ELF-1 (cell line): ENCODE results near the gene ACTR3C.
A peak's percentile ranks its signal among the peaks of the same experiment; 100 is the strongest.

Experiments
- DNase-seq: peaks from one replicate; pipeline ENCODE4 v3.0.0-alpha.2; 2016; ENCODE audit warnings: low read depth, low spot score

The ACTR3C gene

GRCh38 chr7:150322833-150323681 is at the start of gene ACTR3C, which contains the start of gene LRRC61:
Gene ACTR3C, minus strand, starts transcription at chr7:150323545. Its CDS starts 28,249 bp downstream, at chr7:150295296.
Gene LRRC61, plus strand, starts transcription at chr7:150323355. Its CDS starts 13,507 bp downstream, at chr7:150336862.
- peak; percentile 96 for DNase-seq

GRCh38 chr7:150372271-150373048 is 49.1 kb upstream of the ACTR3C start:
- peak; percentile 70 for DNase-seq

GRCh38 chr7:150371996-150372270 is 48.6 kb upstream of the ACTR3C start:
- peak; percentile 62 for DNase-seq

- no peak for DNase-seq
Measured at GRCh38 chr7:150371131-150371995, 48.0 kb upstream of the ACTR3C start.

GRCh38 chr7:150370612-150371071 is 47.3 kb upstream of the ACTR3C start:
- no peak for DNase-seq

GRCh38 chr7:150369748-150370501 is 46.6 kb upstream of the ACTR3C start:
- peak; percentile 44 for DNase-seq

- peak; percentile 89 for DNase-seq
Measured at GRCh38 chr7:150368884-150369747, 45.8 kb upstream of the ACTR3C start.

GRCh38 chr7:150368096-150368883 is 44.9 kb upstream of the ACTR3C start, which contains the start of gene REPIN1:
Gene REPIN1, plus strand, starts transcription at chr7:150368822. Its CDS starts 890 bp downstream, at chr7:150369712.
- peak; percentile 86 for DNase-seq

- DNase-seq: no peak
Measured at GRCh38 chr7:150367677-150368095, 44.3 kb upstream of the ACTR3C start.

GRCh38 chr7:150365673-150366398 is 42.5 kb upstream of the ACTR3C start:
- no peak for DNase-seq

- no peak for DNase-seq
Measured at GRCh38 chr7:150365194-150365593, 41.8 kb upstream of the ACTR3C start.

- DNase-seq: no peak
Measured at GRCh38 chr7:150363872-150364271, 40.5 kb upstream of the ACTR3C start.

GRCh38 chr7:150363370-150363769 is 40.0 kb upstream of the ACTR3C start:
- DNase-seq: no peak

- peak; percentile 64 for DNase-seq
Measured at GRCh38 chr7:150361807-150362621, 38.7 kb upstream of the ACTR3C start.

- DNase-seq: no peak
Measured at GRCh38 chr7:150361402-150361801, 38.1 kb upstream of the ACTR3C start.

GRCh38 chr7:150360363-150361058 is 37.2 kb upstream of the ACTR3C start:
- no peak for DNase-seq
